IMR-90 (cell line): ENCODE measurements around the gene AP3D1. TPM values are rescaled to one million over a fixed set of nuclear protein-coding genes. Genes with fewer than 3 reads are reported as not detected.

Source experiments
- ATAC-seq: fragments of 200-7000 bp; cut with Tn5 transposase; 2 replicates; pipeline ENCODE4 v1.9.1; 2020; ENCODE audit warnings: low read depth, mild to moderate bottlenecking, moderate library complexity
- BruUV-seq: library from RNA; stranded (reverse); fragments of 400-500 nt; replicated peaks from 2 replicates; lab custom pipeline; 2021; lab: Mats Ljungman, UMichigan
- CTCF ChIA-PET: fragments of 300-600 bp; formaldehyde crosslinking; extraction: SDS; loops from one replicate; lab custom pipeline; 2021; ENCODE audit warnings: antibody characterized with exemption; lab: Yijun Ruan, JAX
- POLR2A ChIA-PET: fragments of 300-600 bp; sonication (Branson Sonifier 250); formaldehyde crosslinking; loops from one replicate; lab custom pipeline; 2022; ENCODE audit warnings: antibody characterized with exemption; ENCODE audit not compliant: unreplicated experiment; lab: Charles Lee
- DNase-seq: peaks from one replicate; pipeline ENCODE4 v3.0.0; 2013
- H2AFZ ChIP-seq: replicated peaks from 2 replicates; pipeline ENCODE3; 2013; ENCODE audit warnings: low read length, mild to moderate bottlenecking; ENCODE audit not compliant: poor library complexity
- H2AK5ac ChIP-seq: 2 replicates; pipeline ENCODE4 v1.6.1; 2013; ENCODE audit warnings: low read depth, low read length, inconsistent platforms
- H2AK9ac ChIP-seq: replicated peaks from 2 replicates; pipeline ENCODE3; 2013; ENCODE audit warnings: mild to moderate bottlenecking, low read depth, low read length, moderate library complexity; ENCODE audit not compliant: poor library complexity
- H2BK120ac ChIP-seq: 2 replicates; pipeline ENCODE4 v1.6.1; 2013; ENCODE audit warnings: low read depth, low read length, inconsistent platforms
- H2BK15ac ChIP-seq: 3 replicates; pipeline ENCODE4 v1.6.1; 2013; ENCODE audit warnings: low read depth, low read length, inconsistent platforms
- H2BK20ac ChIP-seq: 2 replicates; pipeline ENCODE4 v1.6.1; 2013; ENCODE audit warnings: low read depth, mild to moderate bottlenecking, inconsistent platforms, low read length, moderate library complexity
- H2BK5ac ChIP-seq: 2 replicates; pipeline ENCODE4 v1.6.1; 2013; ENCODE audit warnings: mild to moderate bottlenecking, low read depth, low read length, inconsistent platforms; ENCODE audit not compliant: poor library complexity, severe bottlenecking
- H3K14ac ChIP-seq: replicated peaks from 2 replicates; pipeline ENCODE4 v1.6.1; 2013; ENCODE audit warnings: low read depth, low read length, inconsistent platforms
- H3K18ac ChIP-seq: 2 replicates; pipeline ENCODE4 v1.6.1; 2013; ENCODE audit warnings: low read depth, low read length, control low read depth
- H3K23ac ChIP-seq: 2 replicates; pipeline ENCODE4 v1.6.1; 2013; ENCODE audit warnings: low read depth, low read length, inconsistent platforms
- H3K27ac ChIP-seq: 2 replicates; pipeline ENCODE4 v1.5.1; 2013; ENCODE audit warnings: mild to moderate bottlenecking, control low read depth, low read length; ENCODE audit not compliant: insufficient read depth
- H3K27me3 ChIP-seq: 2 replicates; pipeline ENCODE4 v1.6.1; 2013; ENCODE audit warnings: low read length; ENCODE audit not compliant: control insufficient read depth, insufficient read depth
- H3K36me3 ChIP-seq: 2 replicates; pipeline ENCODE4 v1.6.1; 2013; ENCODE audit warnings: low read length, mixed read lengths; ENCODE audit not compliant: control insufficient read depth, insufficient read depth
- H3K4ac ChIP-seq: 2 replicates; pipeline ENCODE4 v1.6.1; 2013; ENCODE audit warnings: low read depth, low read length, inconsistent platforms
- H3K4me1 ChIP-seq: 2 replicates; pipeline ENCODE4 v1.6.1; 2013; ENCODE audit warnings: low read length, mixed read lengths; ENCODE audit not compliant: control insufficient read depth, insufficient read depth
- H3K4me2 ChIP-seq: 2 replicates; pipeline ENCODE4 v1.6.1; 2013; ENCODE audit warnings: low read depth, mild to moderate bottlenecking, control low read depth, low read length, moderate library complexity
- H3K4me3 ChIP-seq: 2 replicates; pipeline ENCODE4 v1.5.1; 2013; ENCODE audit warnings: low read depth, mild to moderate bottlenecking, control low read depth, low read length, moderate library complexity; ENCODE audit not compliant: insufficient read depth
- H3K56ac ChIP-seq: 2 replicates; pipeline ENCODE4 v1.6.1; 2013; ENCODE audit warnings: low read length, inconsistent platforms; ENCODE audit not compliant: insufficient read depth; ENCODE audit errors: extremely low read depth
- H3K79me1 ChIP-seq, 2 experiments: 2 replicates each; pipeline ENCODE4 v1.6.1; 2013; ENCODE audit warnings: low read length in 2 of 2, inconsistent platforms in 1 of 2, low read depth in 1 of 2
- H3K9ac ChIP-seq: 2 replicates; pipeline ENCODE4 v1.6.1; 2013; ENCODE audit warnings: low read depth, low read length, control low read depth
- H3K9me1 ChIP-seq: 2 replicates; pipeline ENCODE4 v1.6.1; 2013; ENCODE audit warnings: low read length, inconsistent platforms; ENCODE audit not compliant: insufficient read depth
- H3K9me3 ChIP-seq: 2 replicates; pipeline ENCODE4 v1.6.1; 2013; ENCODE audit warnings: low read length; ENCODE audit not compliant: control insufficient read depth, insufficient read depth
- H4K20me1 ChIP-seq: 2 replicates; pipeline ENCODE4 v1.6.1; 2013; ENCODE audit warnings: low read length, inconsistent platforms; ENCODE audit not compliant: insufficient read depth
- H4K5ac ChIP-seq: 2 replicates; pipeline ENCODE4 v1.6.1; 2013; ENCODE audit warnings: mild to moderate bottlenecking, low read depth, low read length, control low read depth
- H4K8ac ChIP-seq, 2 experiments: 2 replicates each; pipeline ENCODE4 v1.6.1; 2013; ENCODE audit warnings: low read depth in 2 of 2, low read length in 2 of 2, control low read depth in 1 of 2, inconsistent platforms in 1 of 2
- H4K91ac ChIP-seq: 2 replicates; pipeline ENCODE4 v1.6.1; 2013; ENCODE audit warnings: low read depth, low read length, inconsistent platforms; ENCODE audit not compliant: insufficient read depth
- NFE2L2 ChIP-seq: fragments of 150-350 bp; IDR thresholded peaks from 2 replicates; pipeline ENCODE4 v1.6.1; 2016; ENCODE audit warnings: low read depth, mild to moderate bottlenecking, low read length
- RAD21 ChIP-seq: IDR thresholded peaks from 2 replicates; pipeline ENCODE4 v1.6.1; 2012; ENCODE audit warnings: low read length, improper control_type of control experiment
- RFX5 ChIP-seq: IDR thresholded peaks from 2 replicates; pipeline ENCODE4 v1.8.0; 2012; ENCODE audit warnings: low read depth, mild to moderate bottlenecking, low read length, moderate library complexity
- WGBS, 2 experiments: methylation state at CpG; one replicate each; pipeline versions ENCODE4 v1.1.5 to v1.1.7; 2013; ENCODE audit warnings: missing lambda C conversion rate in 2 of 2; ENCODE audit not compliant: insufficient read length in 1 of 2; ENCODE audit errors: extremely low coverage in 2 of 2; 5-methylcytosine and 5-hydroxymethylcytosine counted together
- dilution Hi-C: fragments of 300-500 bp; cut with HindIII; formaldehyde crosslinking; loops from one replicate; pipeline ENCODE4 v1.14.3; 2018; ENCODE audit warnings: low sequenced_read_pairs; ENCODE audit not compliant: unreplicated experiment
- in situ Hi-C: fragments of 300-500 bp; cut with MboI; formaldehyde crosslinking; loops from 3 replicates; pipeline ENCODE4 v1.14.3; 2019; ENCODE audit warnings: low sequenced_read_pairs, inconsistent platforms, mixed read lengths
- intact Hi-C: fragments of 100-400 bp; cut with micrococcal nuclease; formaldehyde crosslinking; loops from 2 replicates; pipeline ENCODE4 v1.10.0; 2022
- polyA plus RNA-seq, 3 experiments: library from polyadenylated mRNA; depleted of rRNA; stranded (reverse); fragments of >200 nt; gene quantifications; 2 replicates each; pipeline ENCODE4 v1.2.3, GENCODE V29; 2012; ENCODE audit warnings: low replicate concordance in 1 of 3
- total RNA-seq: library from RNA; depleted of rRNA; stranded (reverse); fragments of >200 nt; gene quantifications from 2 replicates; pipeline ENCODE4 v1.2.3, GENCODE V29; 2012

AP3D1 gene
- total and polyA plus RNA-seq, 2 of the 4 experiments (the other 2 are of a cell fraction): 75.3 to 129 TPM

DNA sequence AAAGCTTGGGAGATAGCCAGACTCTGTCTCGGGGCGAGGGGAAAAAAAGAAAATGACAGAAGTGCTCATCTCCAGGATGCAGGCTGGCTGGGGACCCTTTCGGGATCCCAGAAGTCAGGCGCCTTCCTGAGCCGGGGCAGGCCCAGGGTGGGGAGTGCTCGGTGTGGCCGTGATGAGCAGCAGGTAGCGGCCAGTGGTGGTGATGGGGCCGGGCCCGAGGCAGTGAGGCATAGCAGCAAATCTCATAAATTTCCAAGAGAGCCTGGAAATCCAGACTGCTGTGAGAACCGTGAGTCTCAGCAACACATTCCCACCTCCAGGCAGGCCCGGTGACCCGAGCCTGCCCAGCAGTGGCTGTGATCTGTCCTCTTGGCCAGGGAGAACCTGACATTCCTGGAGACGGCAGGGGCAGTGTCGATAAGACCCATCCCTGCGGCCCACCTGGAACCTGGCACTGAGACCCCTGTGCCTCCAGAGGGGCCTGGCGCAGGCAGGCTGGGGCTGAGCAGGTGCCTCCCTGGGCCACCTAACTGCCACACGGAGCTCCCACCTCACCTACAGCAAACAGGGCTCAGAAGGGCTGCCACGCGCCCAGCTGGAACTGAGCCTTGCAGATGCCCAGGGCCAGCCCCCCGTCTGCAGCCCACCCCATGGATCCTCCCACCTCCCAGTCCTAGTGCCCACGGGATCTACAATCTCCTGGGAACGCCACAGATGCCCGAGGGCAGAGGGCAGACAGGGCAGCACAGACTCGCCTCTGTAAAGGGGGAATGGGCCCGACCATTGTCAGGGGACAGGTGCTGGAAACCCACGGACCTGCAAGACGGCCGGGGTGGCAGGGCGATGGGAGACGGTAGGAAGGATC lies 31.2 kb downstream of the AP3D1 start:
- Histone ChIP-seq H2AK5ac (no peak overlapping the region), H3K4me2 (no peak overlapping the region), H3K27me3 (no peaks in the 10 kb centered on the region), H2BK120ac (no peak overlapping the region), H4K20me1 (peaks cover 40% of the 10 kb centered on the region), H2AFZ (no peak overlapping the region), H3K4me1 (no peaks in the 10 kb centered on the region), H3K4ac (no peak overlapping the region), H3K27ac (no peak overlapping the region), H4K5ac (no peak overlapping the region), H3K18ac (no peak overlapping the region), H2BK20ac (no peak overlapping the region), H4K8ac (no peak overlapping the region), H3K9me1 (peaks cover 7% of the 10 kb centered on the region; the same call in 1 of the 2 replicates), H3K4me3 (no peak overlapping the region), H3K23ac (no peak overlapping the region), H3K56ac (no peak overlapping the region), H2AK9ac (no peak overlapping the region), H4K91ac (no peak overlapping the region), H3K9me3 (no peaks in the 10 kb centered on the region), H3K9ac (no peak overlapping the region), H3K36me3 (peaks cover 87% of the 10 kb centered on the region), H2BK5ac (no peak overlapping the region), H3K79me1 (peaks cover 3 to 44% of the 10 kb centered on the region in 2 experiments), H3K14ac (no peak overlapping the region), H2BK15ac (no peak overlapping the region)
- 96% methylated on average over 17 of the region's 31 CpGs; no CpG with 5 or more reads in 1 of the 2 experiments for WGBS, 2 experiments
- TF ChIP-seq NFE2L2: no peak
- TF ChIP-seq RFX5: no peak
- no peak for TF ChIP-seq RAD21
- dilution Hi-C loops (no loop called here), intact Hi-C loops (no loop called here), in situ Hi-C loops (no loop called here)
- CTCF ChIA-PET: no interaction called here
- ATAC-seq: no peak
- POLR2A ChIA-PET: no interaction called here
- no TSS peak for BruUV-seq
- DNase-seq: no peak
